ENCODE results near the gene HEXA.

DNA sequence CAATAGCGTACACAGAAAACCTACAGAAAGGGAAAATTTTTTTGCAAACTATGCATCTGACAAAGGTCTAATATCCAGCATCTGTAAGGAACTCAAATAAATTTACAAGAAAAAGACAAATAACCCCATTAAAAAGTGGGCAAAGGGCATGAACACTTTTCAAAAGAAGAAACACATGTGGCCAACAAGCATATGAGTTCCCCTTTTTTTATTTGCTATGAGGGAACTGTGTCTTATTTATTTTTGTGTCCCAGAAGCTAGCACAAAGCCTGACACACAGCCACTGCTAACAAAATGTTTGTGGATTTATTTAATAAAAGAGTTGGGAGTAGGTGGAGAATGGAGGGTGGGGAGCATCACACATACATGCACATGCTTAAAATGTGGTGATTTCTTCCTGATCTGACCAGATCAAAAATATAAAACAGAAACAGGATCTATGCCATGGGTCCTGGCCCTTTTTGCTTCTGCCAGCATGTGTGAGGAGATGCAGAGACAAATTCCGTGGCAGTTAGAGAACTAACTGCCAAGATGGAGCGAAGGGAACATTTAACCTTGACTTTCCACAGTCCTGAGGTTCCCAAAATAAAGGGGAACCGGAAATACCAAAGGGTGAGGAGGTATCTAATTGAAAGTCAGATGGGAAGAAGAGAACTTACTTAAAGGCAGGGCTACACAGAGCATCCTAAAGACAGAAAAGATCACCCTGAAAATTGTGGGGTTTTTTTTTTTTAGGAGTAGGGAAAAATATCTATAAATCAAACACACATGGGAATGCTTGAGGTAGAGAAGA is 22.2 kb upstream of the HEXA start, which contains the start of gene TMEM202:
- TF ChIP-seq POLR2A (IDR thresholded peaks at IDR 0.05), result no peak
- TF ChIP-seq CTCF (IDR thresholded peaks at IDR 0.05), result no peak
